Colonic mucosa (tissue), 4 donors: ENCODE data around the gene SNAI1. TPM values are rescaled to one million over a fixed set of nuclear protein-coding genes. Genes with fewer than 3 reads are reported as not detected.

ENCODE experiments used
- DNase-seq: peaks from one replicate; pipeline ENCODE4 v3.0.0-alpha.2; 2020
- H3K27ac ChIP-seq: fragments of 200-600 bp; one replicate; pipeline ENCODE4 v1.8.0; 2021
- H3K27me3 ChIP-seq: fragments of 200-600 bp; one replicate; pipeline ENCODE4 v1.8.0; 2021
- H3K36me3 ChIP-seq: fragments of 200-600 bp; one replicate; pipeline ENCODE4 v1.8.0; 2021
- H3K4me1 ChIP-seq: fragments of 200-600 bp; one replicate; pipeline ENCODE4 v1.8.0; 2021; ENCODE audit warnings: mild to moderate bottlenecking
- H3K4me3 ChIP-seq: fragments of 200-600 bp; one replicate; pipeline ENCODE4 v1.8.0; 2021
- H3K9ac ChIP-seq, 2 donors: one replicate each; pipeline ENCODE4 v1.7.0; 2013; ENCODE audit warnings: control low read depth in 2 of 2, low read depth in 2 of 2, low read length in 2 of 2
- H3K9me3 ChIP-seq: fragments of 200-600 bp; one replicate; pipeline ENCODE4 v1.8.0; 2021
- CTCF ChIP-seq: fragments of 200-600 bp; IDR thresholded peaks from one replicate; pipeline ENCODE4 v1.8.0; 2022; ENCODE audit warnings: antibody characterized with exemption, mild to moderate bottlenecking
- intact Hi-C: fragments of 100-400 bp; cut with DNase I; formaldehyde crosslinking; loops from one replicate; pipeline ENCODE4 v1.14.1; 2022
- total RNA-seq, 2 donors: library from RNA; stranded (reverse); fragmentation: NEBNext Ultra II Directional in 1 of 2; extraction: Animal tissue kit (Norgen Biotek cat#: 25700) in 1 of 2; gene quantifications; one replicate each; pipeline ENCODE4 v1.2.1, GENCODE V29; 2021
- donor health status: healthy.
- donor health status: DM: no; HTN: no; CAD: no.
- donor health status: DM: no; HTN: no; CAD: no.

Gene SNAI1
- total RNA-seq, 2 donors from 2014 or later = 0.59 to 4.5 TPM

GRCh38 chr20:50029083-50029696 lies 46.4 kb downstream of the SNAI1 start:
- no peaks in the 10 kb centered on the region for H3K27me3 ChIP-seq
- H3K9me3 ChIP-seq = no peaks in the 10 kb centered on the region
- DNase-seq = no peak
- no peak overlapping the region for H3K4me3 ChIP-seq
- no peak overlapping the region for H3K9ac ChIP-seq
- intact Hi-C loops = no loop called here
- H3K4me1 ChIP-seq = peaks cover 3% of the 10 kb centered on the region
- no peak for TF ChIP-seq CTCF
- no peaks in the 10 kb centered on the region for H3K36me3 ChIP-seq
- H3K27ac ChIP-seq = no peak overlapping the region

DNA sequence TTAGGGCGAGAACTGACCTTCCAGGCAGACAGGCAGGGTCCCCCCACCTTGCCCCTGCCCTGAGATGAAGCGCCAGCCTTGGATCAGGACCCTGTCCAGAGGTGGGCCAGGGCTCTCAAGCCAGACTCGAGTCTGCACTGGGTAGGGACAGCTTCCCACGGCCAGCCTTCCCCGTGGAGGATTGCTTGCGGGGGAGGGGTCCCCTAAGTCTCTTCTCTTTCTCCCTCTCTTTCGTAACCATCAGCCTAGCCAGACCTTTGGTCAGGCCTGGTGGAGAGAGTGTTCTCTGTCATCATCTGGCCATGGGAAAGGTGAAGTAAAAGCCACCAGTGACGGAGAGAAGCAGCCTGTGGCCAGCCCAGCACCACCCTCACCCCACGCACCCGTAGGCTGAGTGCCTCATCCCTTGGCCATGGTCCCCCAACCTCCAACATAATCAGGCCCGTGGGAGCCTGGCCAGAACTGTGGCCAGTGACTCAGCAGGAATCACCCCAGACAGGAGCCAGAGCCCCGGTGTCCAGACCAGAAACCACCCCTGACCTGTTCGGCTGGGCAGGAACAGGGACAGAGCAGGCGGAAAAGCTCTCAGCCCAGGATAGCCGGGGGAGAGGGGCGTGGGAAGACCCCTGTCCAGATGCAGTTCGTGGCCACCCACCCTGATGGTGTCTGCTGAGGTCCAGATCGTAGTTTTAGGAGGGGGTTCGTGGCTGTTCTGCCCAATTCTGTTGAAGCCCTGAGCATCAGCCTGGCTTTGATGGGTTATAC lies 47.1 kb downstream of the SNAI1 start:
- no peak for DNase-seq
- no peak for TF ChIP-seq CTCF
- no peaks in the 10 kb centered on the region for H3K36me3 ChIP-seq

DNA sequence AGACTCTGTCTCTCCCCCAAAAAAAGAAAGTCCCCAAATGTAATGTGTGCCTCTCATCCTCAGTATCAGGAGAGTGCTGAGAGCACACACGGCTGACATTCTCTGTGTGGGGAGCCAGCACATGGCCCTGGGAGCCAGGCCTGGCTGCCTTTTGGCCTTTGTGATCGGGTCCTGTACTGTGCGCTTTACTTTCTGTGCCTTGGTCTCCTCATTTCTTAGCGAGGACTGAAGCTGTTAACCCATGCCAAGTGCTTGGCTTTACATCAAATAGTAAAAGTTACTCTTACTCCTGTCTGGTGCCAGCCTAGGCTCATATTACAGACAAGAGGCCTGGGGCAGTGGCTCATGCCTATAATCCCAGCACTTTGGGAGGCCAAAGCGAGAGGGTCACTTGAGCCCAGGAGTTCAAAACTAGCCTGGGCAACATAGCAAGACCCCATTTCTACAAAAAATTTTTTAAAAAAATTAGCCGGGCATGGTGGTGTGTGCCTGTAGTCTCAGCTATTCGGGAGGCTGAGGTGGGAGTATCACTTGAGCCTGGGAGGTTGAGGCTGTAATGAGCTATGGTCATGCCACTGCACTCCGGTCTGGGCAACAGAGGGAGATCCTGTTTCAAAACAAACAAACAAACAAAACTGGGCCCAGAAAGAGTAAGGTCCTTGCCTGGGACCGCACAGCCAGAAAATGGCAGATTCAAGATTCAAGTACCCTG lies 50.3 kb downstream of the SNAI1 start:
- no peaks in the 10 kb centered on the region for H3K36me3 ChIP-seq
- no peaks in the 10 kb centered on the region for H3K27me3 ChIP-seq
- intact Hi-C loops = no loop called here
- TF ChIP-seq CTCF = no peak
- no peak overlapping the region for H3K9ac ChIP-seq
- H3K4me1 ChIP-seq = peaks cover 3% of the 10 kb centered on the region
- no peak for DNase-seq
- H3K9me3 ChIP-seq = no peaks in the 10 kb centered on the region
- peak overlapping the region; percentile 37 for H3K27ac ChIP-seq
- H3K4me3 ChIP-seq = no peak overlapping the region

More for the DNA sequence above, 47.1 kb downstream of the SNAI1 start:
- H3K27me3 ChIP-seq = no peaks in the 10 kb centered on the region
- intact Hi-C loops = no loop called here
- H3K4me3 ChIP-seq = no peak overlapping the region
- peaks cover 3% of the 10 kb centered on the region for H3K4me1 ChIP-seq
- no peak overlapping the region for H3K9ac ChIP-seq
- H3K27ac ChIP-seq = peak overlapping the region; percentile 17
- H3K9me3 ChIP-seq = no peaks in the 10 kb centered on the region

GRCh38 chr20:50034567-50035180 lies 51.9 kb downstream of the SNAI1 start:
- H3K27ac ChIP-seq = no peak overlapping the region

More at GRCh38 chr20:50034567-50035180, 51.9 kb downstream of the SNAI1 start:
- TF ChIP-seq CTCF = no peak
- no peaks in the 10 kb centered on the region for H3K27me3 ChIP-seq
- no peak overlapping the region for H3K9ac ChIP-seq
- intact Hi-C loops = no loop called here
- H3K36me3 ChIP-seq = no peaks in the 10 kb centered on the region
- peaks cover 3% of the 10 kb centered on the region for H3K4me1 ChIP-seq
- no peak overlapping the region for H3K4me3 ChIP-seq
- DNase-seq = no peak
- H3K9me3 ChIP-seq = no peaks in the 10 kb centered on the region
